ENCODE data around the gene EIF4H. TPM values are rescaled to one million over a fixed set of nuclear protein-coding genes. Genes with fewer than 3 reads are reported as not detected.

Gene EIF4H
- total and polyA plus RNA-seq, 2 of the 8 experiments (the other 6 are each of a cell fraction or from before 2014, with no cell fraction given), result 323 to 382 TPM

DNA sequence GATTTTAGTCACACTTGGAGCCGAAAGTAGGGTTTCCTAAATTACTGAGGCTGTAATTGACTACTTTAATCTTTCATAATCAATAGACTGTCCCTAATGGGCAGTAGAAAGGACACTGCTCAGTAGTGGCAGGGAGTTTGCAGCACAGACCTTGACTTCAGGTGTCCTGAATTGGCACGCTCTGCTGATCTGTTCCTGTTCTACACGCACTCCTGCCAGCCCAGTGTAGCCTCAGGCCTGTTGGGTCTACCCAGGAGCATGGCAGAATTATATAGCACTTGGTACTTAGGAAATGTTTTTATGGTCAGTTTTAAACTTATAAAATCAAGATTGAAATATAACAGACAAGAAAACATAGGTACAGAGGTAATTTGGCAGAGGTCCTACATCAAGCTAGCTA is 9.0 kb downstream of the EIF4H start:
- Histone ChIP-seq H3K18ac (ENCODE audit: extremely low read depth, low read length) (no peak overlapping the region), H3K4ac (replicated peaks; ENCODE audit: insufficient read length, low read depth, low read length) (no peak overlapping the region), H2BK20ac (ENCODE audit: low read length) (no peak overlapping the region), H2AK5ac (ENCODE audit: low read depth, low read length) (no peak overlapping the region), H4K8ac (ENCODE audit: extremely low read depth, insufficient read depth, low read length) (no peak overlapping the region), H4K91ac (replicated peaks; ENCODE audit: insufficient read length, low read length) (no peak overlapping the region), H3K36me3 (ENCODE audit: control insufficient read depth in 2 of 4, insufficient read depth in 4 of 4, low read length in 3 of 4) (peaks cover 5 to 53% (median 6%) of the 10 kb centered on the region in 4 experiments), H3K4me3 (ENCODE audit: extremely low read depth in 1 of 4, insufficient read depth in 2 of 4, low read depth in 3 of 4, low read length in 4 of 4) (no peak overlapping the region), H2BK15ac (ENCODE audit: low read length) (no peak overlapping the region), H2BK12ac (ENCODE audit: low read depth, low read length) (no peak overlapping the region), H4K20me1 (replicated peaks in 1 of 2; ENCODE audit: control insufficient read depth in 1 of 2, insufficient read depth in 2 of 2, low read length in 2 of 2) (peaks cover 46 to 48% of the 10 kb centered on the region in 2 experiments), H3K27me3 (replicated peaks in 1 of 4; ENCODE audit: control insufficient read depth in 3 of 4, extremely low read depth in 1 of 4, insufficient read depth in 3 of 4, low read length in 3 of 4) (no peaks in the 10 kb centered on the region), H4K5ac (ENCODE audit: insufficient read length, low read depth, low read length) (no peak overlapping the region), H3K4me1 (replicated peaks in 1 of 4; ENCODE audit: control insufficient read depth in 3 of 4, insufficient read depth in 4 of 4, low read length in 3 of 4) (peaks cover 0 to 6% (median 4%) of the 10 kb centered on the region in 4 experiments; a peak in 5 of 7 replicates), H2BK5ac (ENCODE audit: low read depth, low read length) (no peak overlapping the region), H3K14ac (ENCODE audit: insufficient read length) (no peak overlapping the region), H3K9ac (replicated peaks in 1 of 4; ENCODE audit: extremely low read depth in 1 of 4, low read depth in 3 of 4, low read length in 3 of 4) (no peak overlapping the region), H2AFZ (ENCODE audit: low read length) (no peak overlapping the region), H3K23ac (ENCODE audit: insufficient read length) (no peak overlapping the region), H3K79me2 (ENCODE audit: control insufficient read depth in 1 of 2, insufficient read depth in 2 of 2, low read length in 2 of 2) (peaks cover 81 to 100% of the 10 kb centered on the region in 2 experiments), H3K9me3 (ENCODE audit: insufficient read depth in 2 of 2, low read depth in 1 of 2, low read length in 1 of 2) (no peaks in the 10 kb centered on the region), H3K4me2 (ENCODE audit: insufficient read depth in 1 of 2, low read depth in 2 of 2, low read length in 2 of 2) (no peak overlapping the region; a peak in 1 of 4 replicates), H3K56ac (replicated peaks; ENCODE audit: insufficient read length, low read depth, low read length) (no peak overlapping the region), H3K27ac (ENCODE audit: low read depth, low read length) (no peak overlapping the region), H2BK120ac (replicated peaks; ENCODE audit: low read depth, low read length) (no peak overlapping the region), H3K79me1 (ENCODE audit: low read depth, low read length) (peaks cover 8% of the 10 kb centered on the region), H3K23me2 (ENCODE audit: low read depth, low read length) (no peaks in the 10 kb centered on the region)
- POLR2A ChIA-PET (ENCODE audit: partially characterized antibody), result interaction anchor here (0.7 to 3.8 kb wide), 14 partner anchors 9 to 606 kb away, joined by 3 to 33 read pairs (median 4); partner anchors contain the start of genes EIF4H and LIMK1
- FAIRE-seq (no peak), DNase-seq (ENCODE audit: low read depth in 1 of 2, low spot score in 2 of 2) (no peak)
- CTCF ChIA-PET (ENCODE audit: partially characterized antibody), result interaction anchor here (0.6 to 3.5 kb wide), 29 partner anchors 8 to 366 kb away, joined by 3 to 24 read pairs (median 5); no protein-coding TSS in a partner anchor
- 84% methylated on average over 3 of the region's 3 CpGs; no CpG with 5 or more reads in 1 of the 2 experiments for WGBS, 2 experiments (ENCODE audit: extremely low coverage in 1 of 2, insufficient coverage in 1 of 2, insufficient read length in 1 of 2, insufficient replicate concordance in 2 of 2, low coverage in 1 of 2, low lambda C conversion rate in 2 of 2, missing lambda C conversion rate in 1 of 2)
- TF ChIP-seq POU5F1 (IDR thresholded peaks at IDR 0.05; ENCODE audit: low read depth, low read length) (no peak), ASH2L (IDR thresholded peaks at IDR 0.05; ENCODE audit: low read length) (no peak), JUND (IDR thresholded peaks at IDR 0.05; ENCODE audit: low read length) (no peak)

All from H1 (cell line).